GM19468 (cell line): ENCODE measurements around the gene ANO7.

Experiments
- ATAC-seq: cut with Tn5 transposase; IDR thresholded peaks from one replicate; pipeline ENCODE4 v1.9.1; 2021; ENCODE audit warnings: mild to moderate bottlenecking, moderate library complexity, moderate number of reproducible peaks; ENCODE audit not compliant: unreplicated experiment; ENCODE audit errors: extremely low read depth

Gene ANO7

DNA sequence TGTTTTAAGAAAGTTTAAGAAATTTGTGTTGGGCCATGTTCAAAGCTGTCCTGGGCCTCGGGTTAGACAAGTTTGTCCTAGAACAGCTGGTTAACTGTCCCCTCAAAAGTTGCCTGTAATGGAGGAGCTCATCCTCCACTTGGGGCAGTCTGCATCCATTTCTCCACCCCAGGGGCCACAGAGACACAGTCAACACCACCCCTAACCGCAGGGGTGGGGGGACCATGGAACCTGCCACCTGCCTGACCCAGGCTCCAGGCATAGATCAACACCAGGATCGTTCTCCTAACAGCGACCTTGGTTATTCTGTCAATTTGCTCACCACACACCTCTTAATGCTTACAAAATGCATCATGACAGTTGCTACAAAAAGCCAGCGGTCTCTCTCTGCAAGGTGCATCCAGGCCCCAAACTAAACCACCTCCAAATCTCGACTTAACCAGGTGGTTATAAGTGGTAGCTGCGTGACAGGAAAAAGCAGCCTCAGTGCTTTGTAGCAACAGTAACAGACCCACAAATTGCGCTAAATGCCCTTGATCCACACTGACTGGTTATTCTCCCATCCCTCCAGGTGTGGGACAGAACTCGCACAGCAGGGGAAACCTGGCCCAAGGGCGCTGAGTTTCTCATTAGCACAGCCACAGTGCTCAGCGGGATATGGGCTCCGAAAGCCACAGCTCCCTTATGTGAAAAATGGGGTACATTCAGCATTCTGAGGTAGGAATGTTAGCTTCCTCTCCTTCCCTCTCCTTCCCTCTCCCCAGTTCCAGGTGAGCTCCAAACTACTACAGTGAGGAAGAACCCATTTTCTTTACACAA, 79.0 kb downstream of the ANO7 start:
- ATAC-seq: no peak

DNA sequence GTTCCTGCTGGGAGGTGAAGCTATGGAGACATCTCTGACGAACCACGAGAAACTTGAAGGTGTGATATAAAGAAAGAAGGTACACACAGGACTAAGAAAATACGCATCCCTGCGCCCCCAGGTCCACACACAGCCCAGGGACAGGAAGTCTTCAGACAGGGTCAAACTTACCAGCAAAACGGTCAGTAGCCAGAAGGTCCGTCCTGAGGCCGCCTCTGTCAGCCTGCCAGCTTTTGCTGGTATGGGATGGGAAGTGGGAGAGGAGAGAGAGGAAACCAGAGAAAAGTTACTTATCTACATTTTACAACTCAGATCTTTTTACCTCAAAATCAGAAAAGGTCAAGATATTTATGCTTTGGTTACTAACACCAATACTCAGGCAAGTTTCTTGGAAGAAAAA, 79.8 kb downstream of the ANO7 start:
- ATAC-seq: no peak

DNA sequence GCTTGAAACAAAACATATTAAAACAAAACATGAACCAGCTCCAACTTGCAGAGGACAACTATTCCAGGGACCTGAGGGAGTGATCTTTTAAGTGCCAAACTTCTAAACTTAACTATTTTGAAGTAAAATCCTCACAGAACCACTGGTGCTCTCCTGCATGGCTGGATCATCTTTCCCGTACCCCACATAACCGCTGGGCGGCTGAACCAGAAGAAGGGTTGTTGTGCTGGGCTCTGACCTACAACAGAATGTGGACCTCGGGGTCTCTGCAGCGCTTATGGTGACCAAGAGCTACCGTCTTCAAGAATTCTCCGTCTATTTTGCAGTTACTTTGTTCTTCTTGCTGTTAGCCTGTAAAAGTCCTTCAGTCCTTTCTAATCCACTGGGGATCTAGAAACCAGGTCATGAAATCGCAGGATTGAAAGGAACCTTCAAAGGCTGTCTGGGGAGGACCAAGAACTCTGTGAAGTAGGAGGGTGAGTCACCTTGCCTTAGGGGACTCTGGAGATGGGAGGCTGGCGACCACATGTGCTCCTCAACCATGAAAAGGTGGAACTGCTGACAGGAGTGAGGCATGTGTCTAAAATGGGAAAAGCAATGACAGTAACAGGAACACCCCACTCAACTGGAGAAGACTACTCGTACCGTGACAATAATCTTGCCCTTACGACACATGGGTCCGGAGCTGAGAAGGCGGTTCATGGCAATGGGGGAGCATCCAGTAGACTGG, 80.4 kb downstream of the ANO7 start:
- no peak for ATAC-seq

DNA sequence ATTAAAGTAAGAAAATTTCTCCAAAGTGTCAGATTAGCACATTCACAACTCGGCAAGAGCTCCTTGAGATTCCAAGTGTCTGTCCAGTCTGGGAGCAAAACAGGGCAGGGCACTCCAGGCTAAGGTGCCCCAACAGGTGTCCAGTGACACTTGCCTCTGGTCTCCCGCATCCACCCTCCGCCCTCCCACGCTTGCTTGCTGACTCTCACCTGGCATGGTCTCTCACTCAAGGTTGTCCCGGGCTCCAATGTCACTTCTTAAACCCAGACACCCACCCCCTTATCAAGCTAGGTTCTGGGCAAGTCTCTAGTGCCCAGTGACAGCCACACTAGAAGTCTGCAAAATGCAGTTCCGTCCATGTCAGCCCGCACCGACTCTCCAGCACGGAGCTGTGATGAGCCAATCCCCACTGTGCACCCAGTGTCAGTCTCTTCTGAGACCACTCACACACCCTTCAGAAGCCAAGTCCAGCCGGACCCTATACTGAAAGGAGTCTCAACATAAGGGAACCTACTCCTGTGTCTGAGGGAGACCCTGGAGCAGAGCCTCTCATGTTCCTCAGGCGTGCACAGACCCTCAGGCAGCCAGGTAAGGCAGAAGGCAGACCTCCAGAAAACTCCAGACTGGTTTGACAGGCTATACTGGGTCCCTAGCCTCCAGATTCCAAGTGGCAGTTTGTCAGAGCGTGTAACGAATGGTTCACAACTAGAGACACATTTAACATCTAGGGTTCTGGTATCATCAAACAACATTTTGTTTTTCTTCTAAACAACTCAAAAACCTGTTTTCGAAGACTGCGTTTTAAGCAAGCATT, 81.4 kb downstream of the ANO7 start:
- no peak for ATAC-seq

DNA sequence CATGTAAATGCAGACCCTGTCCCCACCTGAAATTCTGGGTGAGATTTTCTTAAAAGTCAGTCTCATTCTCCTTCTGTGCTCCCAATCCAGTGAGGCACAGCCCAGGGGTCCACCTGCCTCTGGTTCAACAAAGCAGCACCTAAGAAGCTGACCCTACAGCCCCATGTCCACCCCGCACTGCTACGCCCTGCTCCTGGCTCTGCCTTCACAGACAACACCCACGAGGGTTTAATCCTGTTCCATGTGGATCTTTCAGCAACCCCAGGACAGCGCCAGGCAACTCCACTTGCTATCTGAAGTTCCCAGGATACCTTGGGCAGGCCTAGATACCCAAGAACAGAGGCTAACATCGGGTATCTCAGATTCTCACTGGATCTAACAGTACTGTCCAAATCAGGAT, 82.1 kb downstream of the ANO7 start:
- ATAC-seq: no peak

DNA sequence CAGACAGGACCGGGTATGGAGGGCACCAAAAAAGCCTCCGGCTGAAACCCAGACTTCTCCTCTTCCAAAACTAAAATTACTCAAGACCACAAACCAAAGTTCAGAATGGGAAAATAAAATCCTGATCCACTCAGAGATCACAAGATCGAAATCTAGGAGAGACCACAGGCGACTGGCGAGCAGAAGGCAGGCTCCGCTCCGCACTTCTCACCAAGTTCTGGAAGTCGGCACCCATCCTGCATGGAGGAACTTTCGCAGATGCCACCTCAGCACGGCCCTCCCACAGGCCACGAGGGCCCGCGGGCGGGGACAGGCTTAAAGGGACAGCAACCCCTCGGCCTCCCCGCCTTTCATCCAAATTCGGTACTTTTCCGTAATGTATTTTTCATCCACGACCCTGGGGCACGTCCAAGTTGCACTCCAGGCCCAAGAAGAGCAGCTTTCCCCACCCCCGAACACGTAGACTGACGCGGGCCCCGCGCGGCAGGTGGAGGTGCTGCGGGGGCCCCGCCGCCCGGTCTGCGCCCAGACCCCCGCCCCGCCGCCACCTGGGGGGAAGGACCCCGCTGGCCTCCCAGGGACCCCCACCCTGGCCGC, 83.3 kb downstream of the ANO7 start:
- ATAC-seq: no peak

DNA sequence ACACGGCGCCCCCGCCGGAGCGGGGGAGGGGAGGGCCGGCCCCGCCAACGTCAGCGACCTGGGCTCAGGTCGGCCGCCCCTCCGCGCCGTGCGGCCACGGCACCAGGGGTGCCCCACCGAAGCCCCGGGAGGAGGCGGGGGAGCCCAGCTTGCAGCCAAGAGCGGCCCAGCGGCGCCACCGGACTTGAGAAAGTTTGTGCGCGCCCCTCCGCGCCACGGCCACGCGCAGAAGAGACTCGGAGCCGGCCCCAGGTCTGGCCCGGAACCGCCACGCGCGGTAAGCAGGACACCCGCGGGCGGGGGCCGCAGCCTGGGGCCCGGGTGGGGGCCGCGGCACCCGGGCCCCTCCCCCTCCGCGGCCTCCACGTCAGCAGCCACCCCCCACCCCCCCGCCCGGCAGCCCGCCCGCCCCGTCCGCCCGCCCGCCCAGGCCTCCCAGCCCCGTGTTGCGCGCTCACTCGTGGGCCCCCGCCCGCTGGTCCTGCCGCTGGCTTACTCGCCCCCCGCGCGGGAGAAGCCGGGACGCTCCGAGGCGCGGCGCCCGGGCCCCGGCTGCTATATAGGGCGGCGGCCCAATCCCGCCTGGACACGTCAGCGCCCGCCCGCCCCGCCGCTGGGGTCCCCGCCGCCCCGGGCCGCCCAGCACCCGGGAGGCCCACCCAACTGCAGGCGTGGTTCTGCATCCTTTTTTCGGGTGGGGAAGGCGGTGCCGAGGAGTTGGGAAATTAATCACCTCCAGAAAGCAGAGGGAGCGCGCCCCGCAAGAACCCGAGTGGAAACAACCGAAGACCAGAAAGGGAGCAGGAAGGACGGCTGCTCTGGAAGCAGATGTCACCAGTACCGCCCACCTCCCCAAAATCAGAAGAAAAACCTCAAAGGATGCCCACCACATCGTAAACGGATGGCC, 84.1 kb downstream of the ANO7 start:
- ATAC-seq: no peak

DNA sequence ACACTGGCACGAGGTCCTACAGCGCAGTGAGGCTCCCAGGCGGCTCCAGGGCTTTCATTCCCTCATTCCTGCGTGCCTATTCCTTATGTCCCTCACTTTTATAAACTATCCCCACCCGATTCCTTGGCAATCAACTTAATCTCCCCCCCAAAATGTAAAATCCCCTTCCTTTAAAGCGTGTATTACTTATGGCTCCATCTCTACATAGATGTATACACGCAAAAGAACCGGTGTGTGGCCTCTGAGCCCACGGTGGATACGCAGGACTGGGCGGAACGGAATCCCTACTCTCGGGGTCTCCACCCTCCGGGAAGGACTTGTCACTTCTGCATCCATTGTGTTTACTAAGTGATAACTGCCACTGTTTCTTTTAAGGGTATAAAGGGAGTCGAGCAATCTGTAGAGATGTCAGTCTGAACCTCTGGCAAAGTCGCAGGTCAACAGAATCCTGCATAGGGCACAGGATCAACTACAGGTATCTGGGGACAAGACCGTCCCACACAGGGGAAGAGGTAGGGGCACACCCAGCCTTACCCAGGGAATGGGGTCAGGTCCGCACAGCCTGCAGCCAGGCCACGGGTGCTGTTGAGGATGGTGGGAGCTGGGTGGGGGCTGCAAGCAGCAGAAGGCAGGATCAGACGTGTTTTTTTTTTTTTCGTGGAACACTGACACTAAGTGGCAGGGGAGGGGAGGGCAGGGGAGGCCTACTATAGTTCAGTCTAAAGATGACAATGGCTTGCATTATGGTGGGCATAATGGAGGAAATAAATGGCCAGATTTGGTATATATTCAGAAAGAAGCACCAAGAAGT, 84.9 kb downstream of the ANO7 start:
- no peak for ATAC-seq

DNA sequence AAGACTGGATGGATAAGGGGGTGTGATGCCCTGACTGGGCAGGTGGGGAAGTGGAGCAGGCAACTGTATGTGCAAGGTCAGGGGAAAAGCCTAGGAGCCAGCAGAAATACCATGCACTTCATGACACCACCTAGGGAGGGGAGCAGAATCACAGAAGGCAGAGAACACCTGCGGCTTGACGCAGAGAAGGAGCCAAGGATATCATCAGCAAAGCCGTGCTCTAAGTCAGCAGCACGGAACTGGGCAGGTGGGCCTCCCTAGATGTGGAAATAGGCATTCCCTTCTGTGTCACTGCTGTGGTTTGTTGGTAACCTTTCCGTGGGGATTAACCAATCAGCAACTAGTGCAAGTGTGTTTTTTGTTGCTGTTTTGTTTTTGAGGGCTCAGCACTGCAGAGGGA, 85.7 kb downstream of the ANO7 start:
- no peak for ATAC-seq
